ENCODE measurements around the gene RAB40A.
"Not testable (repeated sequence)": the region's sequence is repeated elsewhere in the genome, so short reads cannot be mapped to it uniquely, and the experiment has no call there.

The RAB40A gene

DNA sequence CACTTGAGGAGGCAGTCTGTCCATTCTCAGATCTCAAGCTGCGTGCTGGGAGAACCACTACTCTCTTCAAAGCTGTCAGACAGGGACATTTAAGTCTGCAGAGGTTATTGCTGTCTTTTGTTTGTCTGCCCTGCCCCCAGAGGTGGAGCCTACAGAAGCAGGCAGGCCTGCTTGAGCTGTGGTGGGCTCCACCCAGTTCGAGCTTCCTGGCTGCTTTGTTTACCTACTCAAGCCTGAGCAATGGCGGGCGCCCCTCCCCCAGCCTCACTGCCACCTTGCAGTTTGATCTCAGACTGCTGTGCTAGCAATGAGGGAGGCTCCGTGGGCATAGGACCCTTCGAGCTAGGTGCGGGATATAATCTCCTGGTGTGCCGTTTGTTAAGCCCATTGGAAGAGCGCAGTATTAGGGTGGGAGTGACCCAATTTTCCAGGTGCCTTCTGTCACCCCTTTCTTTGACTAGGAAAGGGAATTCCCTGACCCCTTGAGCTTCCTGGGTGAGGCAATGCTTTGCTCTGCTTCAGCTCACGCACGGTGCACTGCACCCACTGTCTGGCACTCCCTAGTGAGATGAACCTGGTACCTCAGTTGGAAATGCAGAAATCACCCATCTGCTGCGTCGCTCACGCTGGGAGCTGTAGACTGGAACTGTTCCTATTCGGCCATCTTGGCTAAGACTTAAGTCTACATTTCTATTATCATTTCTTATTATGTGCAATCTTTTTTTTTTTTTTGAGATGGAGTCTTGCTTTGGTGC is 59.1 kb downstream of the RAB40A start:
- not testable (repeated sequence) for DNase-seq

DNA sequence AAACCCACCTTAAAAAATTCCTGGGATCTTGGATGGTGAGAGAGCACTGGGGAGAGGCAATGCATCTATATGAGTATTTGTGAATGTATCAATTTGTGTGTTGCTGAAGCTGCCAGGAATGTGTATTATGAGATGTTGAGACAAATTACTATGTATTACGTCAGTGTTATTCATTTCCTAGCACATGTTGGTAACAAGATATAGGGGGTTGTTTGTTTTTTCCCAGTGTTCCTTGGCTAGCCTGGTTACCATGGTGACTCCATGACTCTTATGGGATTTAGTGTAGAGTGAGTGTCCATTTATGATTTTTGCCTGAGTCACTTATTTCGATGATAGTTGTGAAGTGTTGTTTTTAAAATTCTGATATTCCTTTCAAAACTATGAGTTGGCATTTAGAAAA is 65.6 kb downstream of the RAB40A start:
- no peak for DNase-seq
